GM21786 (cell line): ENCODE measurements around the gene MBD3L3.
"Not testable (repeated sequence)": the region's sequence is repeated elsewhere in the genome, so short reads cannot be mapped to it uniquely, and the experiment has no call there.

Experiments used
- ATAC-seq: cut with Tn5 transposase; IDR thresholded peaks from one replicate; pipeline ENCODE4 v1.9.1; 2021; ENCODE audit not compliant: unreplicated experiment

Gene MBD3L3

DNA sequence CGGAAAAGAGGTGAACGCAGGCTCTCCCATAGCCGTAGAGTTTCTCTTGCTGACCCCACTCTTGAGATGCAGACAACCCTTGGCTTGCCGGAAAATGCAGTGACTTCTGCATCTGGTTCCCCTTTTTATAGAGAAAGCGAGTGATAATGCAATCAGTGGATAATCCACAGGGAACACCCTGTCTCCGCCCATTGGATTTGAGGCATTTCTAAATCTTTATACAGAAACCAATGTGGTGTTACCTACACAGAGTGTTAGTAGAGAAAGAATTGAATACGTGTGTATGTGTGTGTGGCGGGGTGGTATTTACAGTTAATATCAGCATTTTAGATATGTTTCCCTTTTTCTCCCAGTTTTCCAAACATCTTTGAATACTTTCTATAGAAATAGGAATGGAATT, at the start of gene MBD3L3:
Gene MBD3L3 (minus strand): TSS at position 101 of the 400 bp plus-strand sequence. CDS start 71 bp downstream, at position 30.
- ATAC-seq = not testable (repeated sequence)

DNA sequence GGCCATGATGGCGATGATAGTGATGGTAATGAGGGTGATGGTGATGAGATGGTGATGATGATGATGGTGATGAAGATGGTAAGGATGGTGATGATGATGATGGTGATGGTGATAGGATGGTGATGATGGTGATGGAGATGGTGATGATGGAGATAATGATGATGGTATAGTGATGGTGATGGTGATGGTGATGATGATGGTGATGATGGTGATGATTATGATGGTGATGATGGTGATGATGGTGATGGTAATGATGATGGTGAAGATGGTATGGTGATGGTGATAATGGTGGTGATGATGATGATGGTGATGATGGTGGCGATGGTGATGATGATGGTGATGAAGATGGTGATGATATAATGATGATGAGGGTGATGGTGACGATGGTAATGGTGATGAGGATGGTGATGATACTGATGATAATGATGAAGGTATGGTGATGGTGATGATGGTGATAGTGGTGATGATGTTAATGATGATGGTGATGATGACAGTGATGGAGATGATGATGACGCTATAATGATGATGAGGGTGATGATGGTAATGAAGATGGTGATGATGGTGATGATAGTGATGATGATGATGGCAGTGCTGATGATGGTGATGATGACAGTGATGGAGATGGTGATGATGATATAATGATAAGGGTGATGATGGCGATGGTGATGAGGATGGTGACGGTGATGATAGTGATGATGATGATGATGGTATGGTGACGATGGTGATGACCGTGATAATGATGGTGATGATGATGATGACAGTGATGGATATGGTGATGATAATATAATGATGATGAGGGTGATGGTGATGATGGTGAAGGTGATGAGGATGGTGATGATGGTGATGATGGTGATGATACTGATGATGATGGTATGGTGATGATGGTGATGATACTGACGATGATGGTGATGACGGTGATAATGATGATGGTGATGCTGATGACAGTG, 48.5 kb upstream of the MBD3L3 start:
- no peak for ATAC-seq

DNA sequence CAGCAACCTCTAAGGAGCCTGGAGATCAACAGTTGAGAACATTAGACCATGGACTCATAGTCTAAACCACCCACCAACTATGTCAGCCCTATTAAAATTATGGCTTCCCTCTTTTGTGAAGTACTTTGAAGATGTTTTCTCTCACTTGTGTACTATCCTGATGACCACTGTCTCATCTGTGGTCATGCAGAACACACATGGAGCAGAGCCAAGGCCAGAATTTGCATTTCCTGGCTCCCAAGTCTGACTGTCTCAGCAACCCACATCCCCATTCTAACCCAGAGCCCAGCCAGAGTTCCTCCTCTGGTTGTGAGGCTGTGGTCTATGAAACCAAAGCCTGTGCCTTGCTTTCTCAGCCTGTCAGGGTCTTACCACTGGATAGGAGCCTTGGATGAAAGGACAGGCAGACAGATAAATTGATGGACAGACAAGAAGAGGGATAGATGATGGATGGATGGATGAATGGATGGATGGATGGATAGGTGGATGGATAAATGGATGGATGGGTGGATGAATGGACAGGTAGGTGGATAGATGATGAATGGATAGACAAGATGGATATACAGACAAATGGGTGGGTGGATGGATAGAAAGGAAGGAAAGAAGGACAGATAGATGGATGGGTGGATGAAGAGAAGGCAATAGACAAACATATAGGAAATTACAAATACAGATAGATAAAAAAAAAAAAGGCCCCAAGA, 46.4 kb upstream of the MBD3L3 start:
- no peak for ATAC-seq

DNA sequence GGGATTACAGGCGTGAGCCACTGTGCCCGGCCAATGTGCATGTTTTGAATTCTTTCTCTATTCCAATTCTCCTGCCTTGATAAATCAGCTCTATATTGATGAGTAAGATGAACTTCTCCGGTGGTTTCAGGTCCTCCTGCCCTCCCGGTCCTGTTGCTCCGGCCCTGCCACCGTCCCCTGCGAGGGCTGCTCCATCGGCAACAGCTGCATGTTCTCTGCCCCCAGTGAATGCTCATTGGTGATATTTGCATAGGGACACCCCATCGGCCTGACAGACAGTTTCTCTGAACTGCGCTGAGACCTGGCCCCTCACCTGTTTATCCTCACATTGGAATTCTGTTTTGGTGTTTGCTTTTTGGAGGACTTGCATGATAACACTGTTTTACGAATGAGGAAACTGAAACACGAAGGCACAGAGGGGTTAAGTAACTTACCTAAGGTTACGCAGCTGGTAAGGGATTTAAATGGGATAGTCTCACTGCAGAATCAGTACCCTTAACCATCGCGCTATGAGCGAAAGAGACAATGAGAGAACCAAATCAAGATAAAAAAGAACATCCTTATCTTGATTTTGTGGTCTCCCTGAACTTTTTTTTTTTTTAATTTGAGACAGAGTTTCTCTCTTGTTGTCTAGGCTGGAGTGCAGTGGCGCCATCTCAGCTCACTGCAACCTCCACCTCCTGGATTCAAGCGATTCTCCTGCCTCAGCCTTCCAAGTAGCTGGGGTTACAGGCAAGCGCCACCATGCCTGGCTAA, 43.2 kb upstream of the MBD3L3 start:
- no peak for ATAC-seq

DNA sequence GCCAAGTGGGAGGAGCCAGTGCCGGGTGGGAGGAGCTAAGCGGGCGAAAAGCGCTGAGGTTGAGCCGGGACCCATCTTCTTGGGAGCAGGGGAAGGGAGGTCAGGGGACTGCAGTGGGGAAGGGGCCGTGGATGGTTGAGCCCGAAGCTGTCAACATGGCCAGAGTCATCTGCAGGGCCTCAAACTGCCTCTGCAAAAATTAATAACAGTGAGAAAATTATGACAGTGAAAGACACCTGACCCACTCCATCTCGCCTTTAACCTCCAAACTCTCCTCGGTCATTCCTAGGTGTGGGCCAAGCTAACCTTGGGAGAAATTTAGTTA, 41.1 kb upstream of the MBD3L3 start:
- no peak for ATAC-seq

DNA sequence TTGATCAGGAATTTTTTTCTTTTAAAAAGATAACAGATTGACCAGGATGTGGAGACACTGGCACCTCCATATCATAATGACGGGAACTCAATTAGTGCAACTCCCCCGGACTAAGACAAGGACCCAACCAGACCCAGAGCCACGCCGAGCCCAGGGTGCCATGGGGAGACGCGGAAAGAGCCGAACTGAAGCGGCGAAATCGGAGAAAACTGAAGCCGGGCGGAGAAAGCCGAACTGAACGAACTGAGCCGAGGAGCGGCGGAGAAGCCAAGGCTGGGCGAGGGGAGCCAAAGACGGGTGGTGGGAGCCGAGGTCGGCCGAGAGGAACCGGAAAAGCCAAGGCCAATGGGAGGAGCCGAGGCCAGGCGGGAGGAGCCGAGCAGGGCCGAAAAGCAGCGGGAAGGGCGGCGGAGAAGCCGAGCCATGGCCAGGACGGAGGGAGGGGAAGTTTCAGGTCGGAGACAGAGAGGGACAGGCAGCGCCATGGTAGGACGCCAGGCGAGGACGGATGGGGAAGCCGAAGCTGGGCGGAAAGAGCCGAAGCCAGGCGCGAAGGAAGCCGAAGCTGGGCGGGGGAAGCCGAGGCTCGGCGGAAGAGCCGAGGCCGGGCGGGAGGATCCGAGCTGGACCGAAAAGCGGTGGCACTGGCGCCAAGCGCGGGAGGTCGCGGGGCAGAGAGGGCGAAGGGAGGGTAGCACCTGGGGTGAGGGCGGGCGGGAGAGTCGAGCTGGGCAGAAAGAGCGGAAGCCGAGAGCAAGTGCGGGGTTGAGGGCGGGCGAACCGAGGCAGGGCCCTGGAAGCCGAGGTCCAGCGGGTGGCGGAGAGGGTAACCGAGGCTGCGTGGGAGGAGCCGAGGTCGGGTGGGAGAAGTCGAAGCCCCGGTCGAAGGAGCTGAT, 40.5 kb upstream of the MBD3L3 start:
- ATAC-seq = peak; percentile 76

DNA sequence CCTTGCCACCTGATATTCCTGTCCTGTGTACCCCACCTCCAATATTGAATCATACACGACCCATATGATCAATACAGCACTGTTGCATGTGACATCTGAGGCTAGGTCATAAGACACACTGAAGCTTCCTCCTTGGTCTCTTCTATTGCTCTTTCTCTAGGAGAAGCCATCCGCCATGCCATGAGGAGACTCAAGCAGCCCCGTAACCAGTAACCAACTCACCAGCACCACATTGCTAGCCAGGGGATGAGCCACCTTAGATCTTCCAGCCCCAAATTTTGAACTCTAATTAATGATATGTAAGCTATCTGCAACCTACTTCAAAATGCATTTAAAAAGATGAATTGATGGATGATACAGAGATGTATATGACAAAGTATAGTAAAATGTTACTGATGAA, 39.6 kb upstream of the MBD3L3 start:
- ATAC-seq = no peak

DNA sequence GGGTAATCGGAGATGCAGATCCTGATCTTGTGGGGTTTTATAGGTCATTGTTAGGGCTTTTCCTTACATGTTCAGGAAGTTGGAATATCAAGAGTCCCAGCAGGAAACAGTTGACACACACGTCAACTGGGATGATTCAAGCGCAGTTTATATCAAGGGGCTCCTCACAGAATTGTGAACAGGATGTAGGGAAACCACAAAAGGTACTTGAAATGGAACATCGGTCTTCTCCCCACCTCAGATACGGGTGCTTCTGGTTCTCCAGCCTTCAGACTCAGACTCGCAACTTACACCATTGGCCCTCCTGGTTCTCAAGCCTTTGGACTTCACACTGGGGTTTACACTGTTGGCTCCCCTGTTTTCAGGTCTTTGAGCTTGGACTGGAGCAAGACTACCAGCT, 30.5 kb upstream of the MBD3L3 start:
- ATAC-seq = no peak

DNA sequence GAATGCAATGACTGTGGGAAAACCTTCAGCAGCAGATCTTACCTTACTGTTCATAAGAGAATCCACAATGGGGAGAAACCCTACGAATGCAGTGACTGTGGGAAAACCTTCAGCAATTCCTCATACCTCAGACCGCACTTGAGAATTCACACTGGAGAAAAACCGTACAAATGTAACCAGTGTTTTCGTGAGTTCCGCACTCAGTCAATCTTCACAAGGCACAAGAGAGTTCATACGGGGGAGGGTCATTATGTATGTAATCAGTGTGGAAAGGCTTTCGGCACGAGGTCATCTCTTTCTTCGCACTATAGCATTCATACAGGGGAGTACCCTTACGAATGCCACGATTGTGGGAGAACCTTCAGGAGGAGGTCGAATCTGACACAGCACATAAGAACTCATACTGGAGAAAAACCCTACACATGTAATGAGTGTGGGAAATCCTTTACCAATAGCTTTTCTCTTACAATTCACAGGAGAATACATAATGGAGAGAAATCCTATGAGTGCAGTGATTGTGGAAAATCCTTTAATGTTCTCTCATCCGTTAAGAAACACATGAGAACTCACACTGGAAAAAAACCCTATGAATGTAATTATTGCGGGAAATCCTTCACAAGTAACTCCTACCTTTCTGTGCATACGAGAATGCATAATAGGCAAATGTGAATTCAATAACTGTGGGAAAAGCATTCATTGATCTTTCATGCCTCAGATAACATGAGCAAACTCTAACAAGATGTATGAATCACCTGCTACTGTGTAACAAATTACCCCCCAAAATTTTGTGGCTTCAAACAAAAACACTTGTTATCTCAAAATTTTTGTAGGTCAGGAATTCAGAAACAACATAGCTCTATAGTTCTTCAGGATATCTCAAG, 24.8 kb upstream of the MBD3L3 start:
- ATAC-seq = no peak

DNA sequence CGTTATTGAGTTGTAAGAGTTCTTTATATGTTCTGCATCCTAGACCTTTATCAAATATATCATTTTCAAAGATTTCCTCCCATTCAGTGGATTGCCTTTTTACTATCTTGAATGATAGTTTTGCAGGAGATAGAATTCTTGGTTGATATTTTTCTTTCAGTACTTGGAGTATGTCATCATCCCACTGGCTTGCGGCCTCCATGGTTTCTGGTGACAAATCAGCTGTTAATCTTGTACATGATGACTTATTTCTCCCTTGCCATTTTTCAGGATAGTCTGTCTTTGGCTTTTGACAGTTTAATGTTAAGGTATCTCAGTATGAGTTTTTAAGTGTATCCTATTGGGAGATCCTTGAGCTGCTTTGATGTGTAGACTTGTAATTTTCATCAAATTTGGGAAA, 19.5 kb upstream of the MBD3L3 start:
- no peak for ATAC-seq

DNA sequence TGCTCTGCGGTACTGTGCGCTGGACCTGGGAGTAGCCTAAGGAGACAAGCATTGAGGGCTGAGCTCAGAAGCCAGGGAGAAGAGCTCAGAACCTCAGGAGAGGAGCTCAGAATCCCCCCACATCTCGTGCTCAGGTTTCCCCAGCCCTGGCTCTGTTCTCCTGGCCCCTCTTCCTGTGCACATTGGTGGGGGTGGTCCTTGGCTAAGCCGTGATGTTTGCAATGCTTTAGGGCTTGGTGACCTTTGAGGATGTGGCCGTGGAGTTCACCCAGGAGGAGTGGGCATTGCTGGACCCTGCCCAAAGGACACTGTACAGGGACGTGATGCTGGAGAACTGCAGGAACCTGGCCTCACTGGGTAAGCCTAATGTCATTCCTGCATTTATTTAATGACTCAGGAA, 17.7 kb upstream of the MBD3L3 start:
- no peak for ATAC-seq

DNA sequence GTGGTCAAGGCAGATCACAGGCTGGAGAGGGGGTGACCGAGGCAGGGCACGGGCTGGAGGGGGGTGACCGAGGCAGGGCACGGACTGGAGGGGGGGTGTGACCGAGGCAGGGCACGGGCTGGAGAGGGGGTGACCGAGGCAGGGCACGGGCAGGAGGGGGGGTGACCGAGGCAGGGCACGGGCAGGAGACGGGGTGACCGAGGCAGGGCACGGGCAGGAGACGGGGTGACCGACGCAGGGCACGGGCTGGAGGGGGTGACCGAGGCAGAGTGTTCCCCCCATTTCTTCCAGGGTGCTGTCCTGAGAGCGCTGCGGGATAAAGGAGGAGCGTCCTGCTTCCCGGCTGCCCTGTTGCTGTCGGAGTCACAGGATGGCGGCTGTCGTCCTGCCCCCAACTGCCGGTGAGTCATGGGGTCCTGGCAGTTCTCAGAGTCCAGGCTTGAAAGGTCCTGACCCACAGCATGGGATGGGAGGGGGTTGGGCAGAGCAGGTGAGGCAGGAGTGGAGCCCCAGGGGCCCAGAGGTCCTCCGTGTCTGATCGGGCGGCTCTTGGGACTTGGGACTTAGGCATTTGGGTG, 16.3 kb upstream of the MBD3L3 start:
- ATAC-seq = no peak

DNA sequence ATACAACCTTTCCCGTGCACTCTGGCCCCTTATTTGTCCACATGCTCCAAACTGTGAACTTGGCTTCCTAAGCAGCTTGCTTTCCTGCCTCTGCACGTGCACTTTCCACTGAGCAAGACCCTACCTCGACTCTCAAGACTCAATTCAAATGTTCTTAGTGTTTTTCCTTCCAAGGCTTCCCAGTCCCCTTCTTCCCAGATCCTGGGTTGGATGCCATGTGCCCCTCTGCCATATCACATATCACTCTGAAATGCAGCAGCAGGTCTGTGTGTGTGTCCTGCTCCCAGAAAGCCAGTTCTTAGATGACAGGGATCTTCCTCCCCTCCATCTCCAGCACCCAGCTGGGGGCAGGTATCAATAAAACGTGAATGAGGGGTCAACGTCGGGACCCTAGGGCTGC, 14.1 kb upstream of the MBD3L3 start:
- no peak for ATAC-seq

DNA sequence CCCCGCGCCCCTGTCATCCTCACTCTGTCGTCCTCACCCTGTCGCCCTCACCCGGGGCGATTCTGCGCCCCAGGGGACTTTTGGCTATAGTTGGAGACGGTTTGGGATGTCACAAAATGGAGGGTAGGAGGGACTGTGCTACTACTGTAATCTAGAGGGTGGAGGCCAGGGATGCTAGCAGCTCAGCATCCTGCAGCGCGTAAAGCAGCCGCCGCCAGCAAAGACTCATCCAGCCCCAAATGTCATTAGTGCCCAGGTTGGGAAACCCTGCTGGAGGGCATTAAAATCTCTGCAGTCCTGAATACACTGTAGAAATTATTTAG, 11.4 kb upstream of the MBD3L3 start:
- ATAC-seq = no peak

DNA sequence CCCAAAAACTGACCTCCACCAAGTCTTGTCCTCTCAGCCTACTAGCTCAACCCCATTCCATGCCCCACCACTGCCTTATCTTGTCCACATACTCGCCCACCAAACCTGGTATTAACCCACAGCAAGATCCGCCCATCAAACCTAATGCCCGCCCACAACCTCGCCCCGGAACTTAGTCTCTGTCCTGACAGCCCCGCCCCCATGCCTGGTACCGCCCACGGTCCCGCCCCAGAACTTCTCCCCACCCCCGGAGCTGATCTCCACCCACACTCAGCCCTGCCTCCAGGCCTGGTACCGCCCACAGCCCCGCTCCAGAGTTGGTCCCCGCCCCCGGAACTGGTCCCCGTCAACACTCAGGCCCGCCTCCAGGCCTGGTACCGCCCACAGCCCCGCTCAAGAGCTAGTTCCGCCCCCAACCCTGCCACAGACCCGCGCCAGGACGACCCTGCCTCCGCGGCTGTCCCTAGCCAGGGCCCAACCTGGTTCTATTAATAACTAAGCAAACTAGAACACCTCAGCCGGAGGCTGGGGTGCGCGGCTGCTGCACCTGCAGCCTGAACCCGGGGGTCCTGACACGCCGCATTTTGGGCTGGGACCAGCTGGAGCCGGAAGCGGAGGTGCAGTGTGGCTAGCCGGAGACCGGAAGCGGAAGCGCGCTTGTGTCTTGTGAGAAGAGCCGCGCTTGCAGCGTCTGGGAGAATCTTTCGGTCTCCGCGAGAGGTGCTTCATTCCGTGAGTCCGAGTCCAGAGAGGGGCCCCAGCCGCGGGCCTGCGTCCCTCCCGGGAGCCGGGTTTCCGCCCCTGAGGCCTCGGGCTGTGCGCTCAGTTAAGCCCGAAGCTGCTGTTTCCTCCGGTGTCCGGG, 10.8 kb upstream of the MBD3L3 start, which contains the start of gene ZNF557:
Gene ZNF557 (plus strand): TSS at position 662 of the 862 bp plus-strand sequence. CDS start 5,372 bp downstream, outside the sequence.
- peak; percentile 92 for ATAC-seq

DNA sequence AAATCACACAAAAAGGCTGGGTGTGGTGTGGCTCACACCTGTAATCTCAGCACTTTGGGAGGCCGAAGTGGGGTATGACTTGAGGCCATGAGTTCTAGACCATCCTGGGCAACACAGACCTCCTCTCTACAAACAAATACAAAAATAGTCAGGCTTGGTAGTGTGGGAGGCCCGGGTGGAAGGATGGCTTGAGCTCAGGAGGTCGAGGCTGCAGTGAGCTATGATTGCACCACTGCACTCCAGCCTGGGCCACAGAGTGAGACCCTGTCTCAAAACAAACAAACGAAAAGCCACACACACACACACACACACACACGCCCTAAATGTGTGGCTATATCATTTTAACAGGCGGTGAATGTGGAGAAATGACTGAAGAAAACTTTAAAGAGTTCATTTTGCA, 10.1 kb upstream of the MBD3L3 start:
- no peak for ATAC-seq

DNA sequence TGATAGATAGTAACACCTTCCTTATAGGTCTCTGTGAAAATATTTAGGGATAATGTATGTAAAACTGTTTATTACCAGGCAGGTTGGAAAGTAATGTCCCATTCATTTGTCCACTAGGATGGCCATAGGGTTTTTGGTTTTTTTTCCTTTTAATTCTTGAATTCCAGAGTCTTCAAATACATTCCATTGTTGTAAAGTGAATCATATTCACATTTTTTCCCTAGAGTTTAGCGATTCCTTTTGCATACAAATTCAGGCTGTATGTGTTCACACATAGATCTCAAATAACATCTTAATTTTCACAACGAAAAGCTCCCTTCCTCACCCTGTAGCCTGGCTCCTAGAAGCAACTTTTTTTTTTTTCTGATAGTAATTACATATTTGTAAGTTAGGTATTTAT, 9.2 kb upstream of the MBD3L3 start:
- no peak for ATAC-seq

DNA sequence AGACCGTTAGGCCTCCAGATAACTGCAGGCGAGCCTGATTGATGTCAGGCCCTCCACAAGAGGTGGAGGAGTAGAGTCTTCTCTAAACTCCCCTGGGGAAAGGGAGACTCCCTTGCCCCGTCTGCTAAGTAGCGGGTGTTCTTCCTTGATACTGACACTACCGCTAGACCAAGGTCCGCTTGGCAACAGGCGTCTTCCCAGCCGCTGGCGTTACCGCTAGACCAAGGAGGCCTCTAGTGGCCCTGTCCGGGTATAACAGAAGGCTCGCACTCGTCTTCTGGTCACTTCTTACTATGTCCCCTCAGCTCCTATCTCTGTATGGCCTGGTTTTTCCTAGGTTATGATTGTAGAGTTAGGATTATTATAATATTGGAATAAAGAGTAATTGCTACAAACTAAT, 8.6 kb upstream of the MBD3L3 start:
- ATAC-seq = not testable (repeated sequence)
